Measurements from ENCODE around the gene OTULIN.

Gene OTULIN

DNA sequence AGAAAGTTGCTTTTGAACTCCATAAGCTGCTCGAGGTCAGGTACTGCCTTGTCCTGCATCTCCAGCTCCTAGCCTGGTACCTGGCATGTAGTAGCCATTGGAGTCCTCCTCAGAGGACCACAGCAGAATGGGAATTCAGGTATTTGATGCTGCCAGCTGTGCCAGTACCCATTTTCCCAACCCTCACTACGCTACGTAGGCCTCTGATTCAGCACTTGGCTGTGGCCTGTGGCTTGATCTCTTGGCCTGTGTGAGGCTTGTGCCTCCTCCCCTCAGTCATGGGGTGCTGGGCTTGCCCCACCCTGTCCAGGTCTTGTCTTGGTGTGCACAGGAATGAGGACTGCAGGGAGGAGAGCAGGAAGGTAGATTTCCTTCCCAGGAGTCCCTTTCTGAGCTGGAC is 11.8 kb downstream of the OTULIN start:
- no peak overlapping the region for H3K27ac ChIP-seq (ENCODE audit: low read length)
- H3K27me3 ChIP-seq (ENCODE audit: control insufficient read depth in 1 of 2, insufficient read depth in 2 of 2, low read length in 2 of 2): no peaks in the 10 kb centered on the region
- no peak overlapping the region for H3K9ac ChIP-seq (ENCODE audit: low read length in 2 of 2)
- peaks cover 9% of the 10 kb centered on the region for H3K4me1 ChIP-seq (ENCODE audit: control insufficient read depth, insufficient read depth, low read length)
- no peak overlapping the region for H3K4me3 ChIP-seq (ENCODE audit: low read length in 2 of 2)
- no peaks in the 10 kb centered on the region for H3K9me3 ChIP-seq (ENCODE audit: control insufficient read depth in 2 of 2, low read length in 2 of 2)
- peaks cover 7 to 15% of the 10 kb centered on the region in 2 donors for H3K36me3 ChIP-seq (ENCODE audit: control insufficient read depth in 2 of 2, insufficient read depth in 2 of 2, low read length in 2 of 2)

DNA sequence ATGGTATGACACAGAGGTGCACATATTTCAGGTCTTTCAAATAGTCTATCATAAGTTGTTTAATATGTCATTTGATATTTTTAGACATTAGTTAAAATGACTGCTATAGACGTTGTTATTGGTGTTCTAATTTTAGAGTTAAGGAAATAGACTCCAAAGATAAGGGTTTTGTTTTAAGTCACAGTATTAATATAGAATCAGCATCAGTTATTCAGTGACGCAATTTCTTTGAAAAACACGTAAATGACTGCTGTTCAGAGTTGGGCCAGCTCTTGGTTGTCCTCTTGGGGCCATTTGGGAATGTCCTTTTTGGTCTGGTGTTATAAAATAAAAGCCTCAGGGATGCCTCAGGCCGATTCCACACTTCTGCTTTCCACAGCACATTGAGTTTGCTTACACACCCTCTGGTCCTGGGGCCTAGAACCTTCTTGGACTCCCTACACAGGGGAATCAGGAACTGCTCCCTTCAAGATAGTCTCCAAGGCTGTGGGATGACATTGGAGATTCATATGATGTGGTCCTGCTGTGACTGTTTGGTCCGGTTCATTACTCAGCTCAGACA is 14.3 kb downstream of the OTULIN start:
- H3K36me3 ChIP-seq (ENCODE audit: control insufficient read depth in 2 of 2, insufficient read depth in 2 of 2, low read length in 2 of 2): peaks cover 19 to 26% of the 10 kb centered on the region in 2 donors
- H3K27ac ChIP-seq (ENCODE audit: low read length): no peak overlapping the region
- no peaks in the 10 kb centered on the region for H3K27me3 ChIP-seq (ENCODE audit: control insufficient read depth in 1 of 2, insufficient read depth in 2 of 2, low read length in 2 of 2)
- H3K9me3 ChIP-seq (ENCODE audit: control insufficient read depth in 2 of 2, low read length in 2 of 2): no peaks in the 10 kb centered on the region
- peaks cover 4% of the 10 kb centered on the region for H3K4me1 ChIP-seq (ENCODE audit: control insufficient read depth, insufficient read depth, low read length)
- H3K4me3 ChIP-seq (ENCODE audit: low read length in 2 of 2): no peak overlapping the region
- H3K9ac ChIP-seq (ENCODE audit: low read length in 2 of 2): no peak overlapping the region

DNA sequence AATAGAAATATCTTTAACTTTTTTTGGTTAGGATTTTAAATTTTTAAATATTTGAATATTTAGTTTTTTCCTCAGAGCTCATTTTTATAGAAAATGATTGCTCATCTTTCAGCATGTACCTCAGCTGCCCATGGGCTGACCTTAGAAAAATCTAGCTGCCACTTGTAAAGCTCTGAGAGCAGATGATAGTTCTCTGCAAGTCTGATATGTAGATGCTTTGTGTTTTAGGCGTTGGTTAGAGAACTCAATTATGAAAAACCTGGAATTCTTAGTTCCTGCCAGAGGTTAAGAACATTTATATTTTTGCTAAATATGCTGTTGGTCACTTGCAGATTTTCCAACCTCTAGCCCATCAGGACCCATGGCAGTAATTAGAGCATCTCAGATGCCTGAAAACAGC is 15.1 kb downstream of the OTULIN start:
- Histone ChIP-seq H3K4me3 (ENCODE audit: low read length in 2 of 2) (no peak overlapping the region), H3K27me3 (ENCODE audit: control insufficient read depth in 1 of 2, insufficient read depth in 2 of 2, low read length in 2 of 2) (no peaks in the 10 kb centered on the region), H3K4me1 (ENCODE audit: control insufficient read depth, insufficient read depth, low read length) (peaks cover 9% of the 10 kb centered on the region), H3K9me3 (ENCODE audit: control insufficient read depth in 2 of 2, low read length in 2 of 2) (no peaks in the 10 kb centered on the region), H3K27ac (ENCODE audit: low read length) (no peak overlapping the region), H3K9ac (ENCODE audit: low read length in 2 of 2) (no peak overlapping the region), H3K36me3 (ENCODE audit: control insufficient read depth in 2 of 2, insufficient read depth in 2 of 2, low read length in 2 of 2) (peaks cover 19 to 26% of the 10 kb centered on the region in 2 donors)

DNA sequence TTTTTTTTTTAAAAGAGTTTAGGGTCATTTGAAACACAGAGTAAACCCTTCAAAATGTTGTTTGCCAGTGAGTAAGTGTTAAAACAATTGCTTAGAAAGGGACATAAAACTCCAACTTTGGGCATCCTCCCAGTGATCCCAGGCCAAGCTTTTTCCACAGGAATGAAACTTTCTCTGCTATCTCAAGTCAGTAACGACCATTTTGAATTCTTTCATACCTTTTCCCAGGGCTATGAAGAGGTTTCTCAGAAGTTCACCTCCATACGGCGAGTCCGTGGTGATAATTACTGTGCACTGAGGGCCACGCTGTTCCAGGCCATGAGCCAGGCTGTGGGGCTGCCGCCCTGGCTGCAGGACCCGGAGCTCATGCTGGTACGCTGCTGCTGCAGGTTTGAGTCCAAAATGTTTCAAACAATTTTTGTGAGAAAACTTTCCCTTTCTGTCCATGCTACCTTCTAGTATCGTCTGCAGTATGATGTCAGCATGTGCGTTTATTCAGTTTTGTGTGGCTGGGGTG is 16.8 kb downstream of the OTULIN start:
- no peak overlapping the region for H3K9ac ChIP-seq (ENCODE audit: low read length in 2 of 2)
- H3K36me3 ChIP-seq (ENCODE audit: control insufficient read depth in 2 of 2, insufficient read depth in 2 of 2, low read length in 2 of 2): peaks cover 22 to 28% of the 10 kb centered on the region in 2 donors

DNA sequence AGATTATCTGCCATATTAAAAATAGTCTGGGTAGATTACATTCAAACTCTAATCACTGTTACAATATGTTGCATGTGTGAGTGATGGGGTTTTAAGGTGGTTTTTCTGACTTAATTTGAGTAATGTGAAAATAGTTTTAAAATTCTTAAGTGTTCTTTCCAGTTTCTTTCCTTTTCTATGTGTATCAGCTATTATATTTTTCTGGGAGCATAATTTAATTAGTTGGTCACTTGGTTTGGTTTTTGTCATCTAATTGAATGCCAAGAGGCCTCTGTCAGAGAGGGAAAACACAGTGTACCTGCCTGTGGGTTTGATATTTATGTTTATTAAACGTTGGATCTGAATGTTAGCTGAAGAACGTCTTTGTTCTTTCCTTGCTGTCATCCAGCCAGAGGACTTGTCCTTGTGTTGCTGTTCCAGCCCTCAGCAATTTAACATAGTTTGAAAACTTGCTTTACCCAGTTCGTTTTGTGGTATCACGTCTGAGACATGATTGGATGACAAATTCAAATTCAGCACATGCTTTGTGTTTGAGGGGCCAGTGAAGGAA is 19.5 kb downstream of the OTULIN start:
- Histone ChIP-seq H3K4me1 (ENCODE audit: control insufficient read depth, insufficient read depth, low read length) (peaks cover 12% of the 10 kb centered on the region), H3K9me3 (ENCODE audit: control insufficient read depth in 2 of 2, low read length in 2 of 2) (no peaks in the 10 kb centered on the region), H3K27me3 (ENCODE audit: control insufficient read depth in 1 of 2, insufficient read depth in 2 of 2, low read length in 2 of 2) (no peaks in the 10 kb centered on the region), H3K36me3 (ENCODE audit: control insufficient read depth in 2 of 2, insufficient read depth in 2 of 2, low read length in 2 of 2) (peaks cover 26 to 36% of the 10 kb centered on the region in 2 donors), H3K27ac (ENCODE audit: low read length) (peak overlapping the region; percentile 25), H3K4me3 (ENCODE audit: low read length in 2 of 2) (no peak overlapping the region), H3K9ac (ENCODE audit: low read length in 2 of 2) (no peak overlapping the region)

More for the DNA sequence above, 16.8 kb downstream of the OTULIN start:
- no peaks in the 10 kb centered on the region for H3K9me3 ChIP-seq (ENCODE audit: control insufficient read depth in 2 of 2, low read length in 2 of 2)
- no peak overlapping the region for H3K27ac ChIP-seq (ENCODE audit: low read length)
- peaks cover 15% of the 10 kb centered on the region for H3K4me1 ChIP-seq (ENCODE audit: control insufficient read depth, insufficient read depth, low read length)
- H3K4me3 ChIP-seq (ENCODE audit: low read length in 2 of 2): no peak overlapping the region
- H3K27me3 ChIP-seq (ENCODE audit: control insufficient read depth in 1 of 2, insufficient read depth in 2 of 2, low read length in 2 of 2): no peaks in the 10 kb centered on the region

DNA sequence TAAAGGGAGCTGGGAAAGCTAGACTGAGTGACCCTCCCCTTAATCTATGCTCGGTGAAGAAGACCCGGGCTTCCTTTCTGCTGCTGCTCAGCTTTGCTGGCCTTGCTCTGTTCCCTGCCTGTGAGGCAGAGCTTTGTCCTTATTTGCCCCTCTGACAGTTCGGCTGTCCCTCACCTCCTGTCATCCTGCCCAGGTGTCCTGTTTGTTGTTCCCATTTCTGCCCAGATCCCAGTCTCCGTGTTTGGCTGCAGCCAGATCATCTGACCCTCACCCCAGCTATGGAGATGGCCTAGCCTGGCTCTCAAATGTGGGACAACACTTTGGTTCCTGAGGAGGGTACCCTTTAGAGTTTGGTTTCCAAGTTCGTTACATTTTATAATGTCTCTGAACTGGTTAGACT is 20.2 kb downstream of the OTULIN start:
- no peak overlapping the region for H3K9ac ChIP-seq (ENCODE audit: low read length in 2 of 2)
- H3K27ac ChIP-seq (ENCODE audit: low read length): peak overlapping the region; percentile 25
- no peak overlapping the region for H3K4me3 ChIP-seq (ENCODE audit: low read length in 2 of 2)
- no peaks in the 10 kb centered on the region for H3K9me3 ChIP-seq (ENCODE audit: control insufficient read depth in 2 of 2, low read length in 2 of 2)
- H3K36me3 ChIP-seq (ENCODE audit: control insufficient read depth in 2 of 2, insufficient read depth in 2 of 2, low read length in 2 of 2): peaks cover 26 to 36% of the 10 kb centered on the region in 2 donors
- H3K27me3 ChIP-seq (ENCODE audit: control insufficient read depth in 1 of 2, insufficient read depth in 2 of 2, low read length in 2 of 2): no peaks in the 10 kb centered on the region
- H3K4me1 ChIP-seq (ENCODE audit: control insufficient read depth, insufficient read depth, low read length): peaks cover 12% of the 10 kb centered on the region

DNA sequence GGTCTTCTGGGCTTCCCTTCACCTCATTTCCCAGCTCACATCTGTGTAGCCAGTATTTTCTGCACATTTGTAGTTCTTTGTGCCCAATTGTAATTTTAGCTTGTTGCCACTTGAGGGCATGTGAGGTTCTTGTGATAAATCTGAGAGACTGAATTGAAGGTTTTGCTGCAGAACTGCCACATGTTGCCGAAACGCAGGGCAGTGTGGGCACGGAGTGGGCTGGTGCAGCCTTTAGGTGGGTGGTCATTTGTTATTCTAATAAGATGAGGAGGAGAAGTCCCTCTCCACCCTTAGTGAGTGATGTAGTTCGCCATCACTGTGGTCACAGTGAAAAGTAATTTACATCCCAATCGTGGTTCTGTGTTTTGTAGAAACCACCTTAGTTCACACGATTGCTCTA is 21.2 kb downstream of the OTULIN start:
- H3K9ac ChIP-seq (ENCODE audit: low read length in 2 of 2): peak overlapping the region in 1 of 2 donors; percentile 36
- no peak overlapping the region for H3K27ac ChIP-seq (ENCODE audit: low read length)
- no peaks in the 10 kb centered on the region for H3K27me3 ChIP-seq (ENCODE audit: control insufficient read depth in 1 of 2, insufficient read depth in 2 of 2, low read length in 2 of 2)
- H3K9me3 ChIP-seq (ENCODE audit: control insufficient read depth in 2 of 2, low read length in 2 of 2): peaks cover 0 to 7% of the 10 kb centered on the region in 2 donors
- H3K4me3 ChIP-seq (ENCODE audit: low read length in 2 of 2): no peak overlapping the region
- peaks cover 31 to 40% of the 10 kb centered on the region in 2 donors for H3K36me3 ChIP-seq (ENCODE audit: control insufficient read depth in 2 of 2, insufficient read depth in 2 of 2, low read length in 2 of 2)
- peaks cover 12% of the 10 kb centered on the region for H3K4me1 ChIP-seq (ENCODE audit: control insufficient read depth, insufficient read depth, low read length)

DNA sequence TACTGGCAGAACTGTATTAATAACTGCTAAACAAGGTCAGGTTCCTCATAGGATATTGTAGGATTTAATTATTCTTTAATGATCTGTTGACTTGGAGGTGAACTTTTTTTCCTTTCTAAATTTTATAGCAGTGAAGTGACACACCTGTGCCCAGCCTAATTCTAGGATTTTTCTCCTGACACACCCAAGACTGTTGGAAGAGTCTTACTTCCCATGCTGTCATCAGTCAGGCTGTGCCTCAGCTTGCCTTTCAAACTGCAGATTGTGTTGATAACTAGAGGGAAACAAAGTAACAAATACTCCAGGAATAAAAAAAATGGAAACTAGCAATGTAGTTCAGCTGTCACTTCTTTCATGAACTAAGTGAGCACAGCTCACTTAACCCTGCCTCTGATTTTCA is 22.0 kb downstream of the OTULIN start:
- Histone ChIP-seq H3K27me3 (ENCODE audit: control insufficient read depth in 1 of 2, insufficient read depth in 2 of 2, low read length in 2 of 2) (no peaks in the 10 kb centered on the region), H3K9me3 (ENCODE audit: control insufficient read depth in 2 of 2, low read length in 2 of 2) (peaks cover 0 to 7% of the 10 kb centered on the region in 2 donors), H3K27ac (ENCODE audit: low read length) (no peak overlapping the region), H3K4me1 (ENCODE audit: control insufficient read depth, insufficient read depth, low read length) (peaks cover 12% of the 10 kb centered on the region), H3K9ac (ENCODE audit: low read length in 2 of 2) (no peak overlapping the region), H3K36me3 (ENCODE audit: control insufficient read depth in 2 of 2, insufficient read depth in 2 of 2, low read length in 2 of 2) (peaks cover 30 to 41% of the 10 kb centered on the region in 2 donors), H3K4me3 (ENCODE audit: low read length in 2 of 2) (no peak overlapping the region)

DNA sequence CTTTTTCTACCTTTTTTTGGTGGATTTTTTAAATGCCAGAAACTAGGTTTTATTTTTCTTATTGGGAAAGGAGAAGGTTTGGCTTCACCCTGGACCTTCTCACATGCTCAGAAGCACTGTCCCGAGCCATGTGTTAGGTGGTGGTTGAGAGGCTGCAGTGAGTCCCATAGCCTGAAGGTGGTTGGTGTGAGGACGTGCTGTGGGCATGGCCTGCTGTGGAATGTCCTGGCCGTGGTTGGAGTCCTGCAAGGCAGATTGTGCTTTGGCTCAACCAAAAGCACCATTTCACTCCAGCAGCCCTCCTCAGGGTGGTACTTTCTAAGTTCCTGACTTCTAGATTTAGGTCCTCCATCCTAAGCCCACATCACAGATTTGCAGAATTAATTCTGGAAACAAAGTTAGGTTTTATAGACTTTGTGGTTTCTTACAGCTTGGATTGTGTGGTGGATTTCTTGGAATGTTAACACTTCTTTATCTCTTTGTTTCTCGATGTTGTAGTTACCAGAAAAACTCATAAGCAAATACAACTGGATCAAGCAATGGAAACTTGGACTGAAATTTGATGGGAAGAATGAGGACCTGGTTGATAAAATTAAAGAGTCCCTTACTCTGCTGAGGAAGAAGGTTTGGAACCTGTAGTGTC is 22.6 kb downstream of the OTULIN start:
- peaks cover 12% of the 10 kb centered on the region for H3K4me1 ChIP-seq (ENCODE audit: control insufficient read depth, insufficient read depth, low read length)
- no peaks in the 10 kb centered on the region for H3K27me3 ChIP-seq (ENCODE audit: control insufficient read depth in 1 of 2, insufficient read depth in 2 of 2, low read length in 2 of 2)
- peaks cover 0 to 7% of the 10 kb centered on the region in 2 donors for H3K9me3 ChIP-seq (ENCODE audit: control insufficient read depth in 2 of 2, low read length in 2 of 2)
- H3K9ac ChIP-seq (ENCODE audit: low read length in 2 of 2): no peak overlapping the region
- no peak overlapping the region for H3K4me3 ChIP-seq (ENCODE audit: low read length in 2 of 2)
- peaks cover 27 to 35% of the 10 kb centered on the region in 2 donors for H3K36me3 ChIP-seq (ENCODE audit: control insufficient read depth in 2 of 2, insufficient read depth in 2 of 2, low read length in 2 of 2)
- H3K27ac ChIP-seq (ENCODE audit: low read length): no peak overlapping the region

DNA sequence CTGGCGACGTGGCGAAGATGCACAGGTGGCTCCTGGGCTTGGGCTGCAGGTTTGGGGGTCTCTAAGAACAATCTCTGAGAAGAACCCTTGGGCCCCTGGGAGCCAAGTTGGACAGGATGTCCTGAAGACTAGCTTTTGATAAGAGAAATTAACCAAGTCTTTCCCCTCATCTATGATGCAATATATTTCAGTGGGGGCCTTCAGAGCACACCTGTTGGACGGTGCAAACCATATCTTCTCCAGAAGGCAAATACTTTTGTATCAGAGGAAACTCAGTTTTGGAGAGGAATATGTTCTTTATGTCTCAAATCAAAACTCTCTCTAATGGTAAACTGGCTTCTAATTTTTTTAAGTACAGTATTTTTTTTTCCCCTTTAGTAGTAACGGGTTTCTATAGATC is 28.6 kb downstream of the OTULIN start:
- Histone ChIP-seq H3K4me3 (ENCODE audit: low read length in 2 of 2) (no peak overlapping the region), H3K9ac (ENCODE audit: low read length in 2 of 2) (no peak overlapping the region), H3K36me3 (ENCODE audit: control insufficient read depth in 2 of 2, insufficient read depth in 2 of 2, low read length in 2 of 2) (peaks cover 37 to 41% of the 10 kb centered on the region in 2 donors), H3K27me3 (ENCODE audit: control insufficient read depth in 1 of 2, insufficient read depth in 2 of 2, low read length in 2 of 2) (no peaks in the 10 kb centered on the region), H3K4me1 (ENCODE audit: control insufficient read depth, insufficient read depth, low read length) (no peaks in the 10 kb centered on the region), H3K9me3 (ENCODE audit: control insufficient read depth in 2 of 2, low read length in 2 of 2) (peaks cover 0 to 7% of the 10 kb centered on the region in 2 donors), H3K27ac (ENCODE audit: low read length) (no peak overlapping the region)

DNA sequence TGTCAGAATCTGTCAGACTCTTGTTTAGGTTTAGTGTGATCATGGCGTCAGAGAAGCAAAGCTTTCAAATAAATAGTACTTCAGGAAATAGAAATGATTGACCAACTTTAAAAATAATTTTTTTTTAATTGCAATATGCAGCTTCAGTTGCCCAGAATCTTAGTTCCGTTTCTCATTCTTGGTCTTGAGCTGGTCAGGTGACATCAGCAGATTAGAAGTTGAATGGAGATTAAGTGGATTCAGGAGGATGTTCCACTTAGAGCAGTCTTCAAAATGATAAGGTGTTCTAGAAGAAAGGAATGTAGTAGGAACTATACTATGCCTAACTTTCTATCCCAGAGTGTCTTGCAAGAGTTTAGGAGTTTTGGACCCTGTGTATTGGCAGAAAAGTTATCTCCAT is 30.6 kb downstream of the OTULIN start:
- Histone ChIP-seq H3K9me3 (ENCODE audit: control insufficient read depth in 2 of 2, low read length in 2 of 2) (peaks cover 0 to 5% of the 10 kb centered on the region in 2 donors), H3K27me3 (ENCODE audit: control insufficient read depth in 1 of 2, insufficient read depth in 2 of 2, low read length in 2 of 2) (no peaks in the 10 kb centered on the region), H3K4me3 (ENCODE audit: low read length in 2 of 2) (no peak overlapping the region), H3K36me3 (ENCODE audit: control insufficient read depth in 2 of 2, insufficient read depth in 2 of 2, low read length in 2 of 2) (peaks cover 36 to 40% of the 10 kb centered on the region in 2 donors), H3K4me1 (ENCODE audit: control insufficient read depth, insufficient read depth, low read length) (peaks cover 2% of the 10 kb centered on the region), H3K9ac (ENCODE audit: low read length in 2 of 2) (no peak overlapping the region), H3K27ac (ENCODE audit: low read length) (no peak overlapping the region)

Data from stomach smooth muscle (tissue), 2 donors.